HG03571 (cell line): ENCODE results near the gene CLC.

Experiments
- ATAC-seq: cut with Tn5 transposase; IDR thresholded peaks from one replicate; pipeline ENCODE4 v1.9.1; 2021; ENCODE audit not compliant: unreplicated experiment

The CLC gene

DNA sequence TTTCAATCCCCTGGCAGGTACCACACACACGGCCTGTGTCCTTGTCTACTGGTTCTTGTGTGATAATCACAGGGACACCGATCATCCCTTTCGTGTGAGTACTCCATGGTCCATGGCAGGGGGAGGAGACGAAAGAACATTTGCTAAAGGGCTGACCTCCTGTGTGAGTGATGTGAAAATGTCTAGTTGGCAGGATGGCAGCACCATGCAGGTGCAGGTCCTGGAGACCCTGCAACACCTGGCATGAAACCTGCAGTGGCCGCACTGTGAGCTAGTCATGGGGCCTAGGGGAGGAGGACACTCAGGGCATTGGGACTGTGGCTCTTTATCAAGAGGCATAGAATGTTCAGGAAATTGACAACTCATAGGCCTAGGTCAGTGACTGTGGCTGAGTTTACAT lies 56.4 kb downstream of the CLC start:
- ATAC-seq = no peak
